ENCODE measurements around the gene SLC15A1.

Gene SLC15A1

GRCh38 chr13:98743377-98743776 lies 9.1 kb downstream of the SLC15A1 start:
- no peak for DNase-seq (ENCODE audit: low read depth)
- H3K4me3 ChIP-seq (ENCODE audit: low read depth, low read length) = no peak overlapping the region
- TF ChIP-seq POLR2A (IDR thresholded peaks at IDR 0.05; ENCODE audit: extremely low read depth, insufficient read length) (no peak), CTCF (IDR thresholded peaks at IDR 0.05; ENCODE audit: low read depth, low read length) (no peak), MYC (IDR thresholded peaks at IDR 0.05; ENCODE audit: low read depth, low read length) (no peak), MAX (IDR thresholded peaks at IDR 0.05; ENCODE audit: low read depth, low read length) (no peak)

GRCh38 chr13:98742961-98743360 lies 9.5 kb downstream of the SLC15A1 start:
- TF ChIP-seq MYC (IDR thresholded peaks at IDR 0.05; ENCODE audit: low read depth, low read length) (no peak), CTCF (IDR thresholded peaks at IDR 0.05; ENCODE audit: low read depth, low read length) (no peak), MAX (IDR thresholded peaks at IDR 0.05; ENCODE audit: low read depth, low read length) (no peak), POLR2A (IDR thresholded peaks at IDR 0.05; ENCODE audit: extremely low read depth, insufficient read length) (no peak)
- no peak overlapping the region for H3K4me3 ChIP-seq (ENCODE audit: low read depth, low read length)
- DNase-seq (ENCODE audit: low read depth) = no peak

GRCh38 chr13:98741741-98742435 lies 10.6 kb downstream of the SLC15A1 start:
- no peak overlapping the region for H3K4me3 ChIP-seq (ENCODE audit: low read depth, low read length)
- TF ChIP-seq MYC (IDR thresholded peaks at IDR 0.05; ENCODE audit: low read depth, low read length) (peak; percentile 86), CTCF (IDR thresholded peaks at IDR 0.05; ENCODE audit: low read depth, low read length) (no peak), MAX (IDR thresholded peaks at IDR 0.05; ENCODE audit: low read depth, low read length) (peak; percentile 89)
- peak; percentile 16 for DNase-seq (ENCODE audit: low read depth)

GRCh38 chr13:98740131-98740530 lies 12.3 kb downstream of the SLC15A1 start:
- TF ChIP-seq MYC (IDR thresholded peaks at IDR 0.05; ENCODE audit: low read depth, low read length) (no peak), POLR2A (IDR thresholded peaks at IDR 0.05; ENCODE audit: extremely low read depth, insufficient read length) (no peak), CTCF (IDR thresholded peaks at IDR 0.05; ENCODE audit: low read depth, low read length) (no peak), MAX (IDR thresholded peaks at IDR 0.05; ENCODE audit: low read depth, low read length) (no peak)
- no peak overlapping the region for H3K4me3 ChIP-seq (ENCODE audit: low read depth, low read length)
- no peak for DNase-seq (ENCODE audit: low read depth)

- DNase-seq (ENCODE audit: low read depth) = no peak
- TF ChIP-seq POLR2A (IDR thresholded peaks at IDR 0.05; ENCODE audit: extremely low read depth, insufficient read length) (no peak), MYC (IDR thresholded peaks at IDR 0.05; ENCODE audit: low read depth, low read length) (no peak), CTCF (IDR thresholded peaks at IDR 0.05; ENCODE audit: low read depth, low read length) (no peak), MAX (IDR thresholded peaks at IDR 0.05; ENCODE audit: low read depth, low read length) (no peak)
- no peak overlapping the region for H3K4me3 ChIP-seq (ENCODE audit: low read depth, low read length)
Observed at GRCh38 chr13:98738993-98739392, 13.5 kb downstream of the SLC15A1 start.
